NCI-H510A treated with DMSO at 0.1 percent for 48 hours (cell line): ENCODE data around the gene IGF1.
"Not testable (repeated sequence)": the region's sequence is repeated elsewhere in the genome, so short reads cannot be mapped to it uniquely, and the experiment has no call there.

Experiments used
- DNase-seq: peaks from one replicate; lab custom pipeline; 2025; lab: John Stamatoyannopoulos, UW

The IGF1 gene

DNA sequence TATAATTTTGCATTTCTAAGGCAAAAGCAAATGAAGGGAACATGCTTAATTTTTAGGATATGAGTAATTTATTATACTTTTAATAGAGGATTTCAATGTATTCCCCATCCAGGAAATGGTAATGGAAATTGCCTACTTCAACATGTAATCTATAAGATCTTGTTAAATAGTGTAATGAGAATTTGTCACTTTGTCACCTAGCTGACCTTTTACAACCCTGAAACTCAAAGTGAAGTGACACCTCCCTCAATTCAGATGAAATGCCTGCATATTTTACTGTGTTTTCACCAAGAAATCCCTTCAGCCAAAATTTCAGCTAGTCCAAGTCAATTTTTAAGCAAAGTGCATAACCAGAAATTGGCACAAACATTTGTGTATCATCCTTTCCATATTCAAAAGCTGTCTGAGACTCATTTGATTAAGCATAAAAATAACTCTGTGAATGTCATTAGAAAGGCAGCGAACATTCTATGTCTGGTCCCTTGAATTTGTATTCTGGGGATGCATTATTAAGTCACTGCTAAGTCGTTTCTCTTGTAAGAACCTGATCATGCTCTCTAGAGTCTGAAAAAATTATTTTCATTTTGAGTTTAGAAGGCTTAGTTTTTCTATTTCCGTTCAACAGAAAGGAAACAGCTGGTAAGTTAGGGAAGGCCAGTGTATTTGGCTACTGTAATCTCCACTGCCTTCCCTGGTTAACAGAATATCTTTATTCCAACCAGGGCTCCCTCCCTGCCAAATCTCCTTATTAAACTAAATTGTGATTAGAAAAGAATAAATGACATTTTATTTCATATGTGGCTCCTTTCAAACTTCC is 100.8 kb downstream of the IGF1 start:
- no peak for DNase-seq

DNA sequence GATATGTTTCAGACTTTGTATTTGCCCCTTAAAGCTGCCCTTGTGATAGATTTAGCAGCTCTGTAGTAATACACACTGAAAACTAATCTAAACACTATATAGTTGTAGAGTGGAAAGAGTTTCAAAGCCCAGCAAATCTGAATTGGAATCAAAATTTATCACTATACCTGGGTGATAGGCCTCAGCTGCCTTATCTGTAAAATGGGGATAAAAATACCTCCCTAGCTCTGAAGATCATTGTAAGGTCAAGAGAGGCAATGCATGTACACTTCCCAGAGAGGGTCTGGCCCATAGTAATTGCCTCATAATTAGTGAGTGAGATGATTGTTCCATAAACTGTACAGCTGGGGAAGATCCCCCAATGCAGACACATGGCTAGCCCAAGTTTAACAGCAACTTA is 103.6 kb downstream of the IGF1 start:
- DNase-seq, result no peak

GRCh38 chr12:102376181-102376747 is 104.1 kb downstream of the IGF1 start:
- no peak for DNase-seq

GRCh38 chr12:102374190-102374589 is 106.2 kb downstream of the IGF1 start:
- no peak for DNase-seq

DNA sequence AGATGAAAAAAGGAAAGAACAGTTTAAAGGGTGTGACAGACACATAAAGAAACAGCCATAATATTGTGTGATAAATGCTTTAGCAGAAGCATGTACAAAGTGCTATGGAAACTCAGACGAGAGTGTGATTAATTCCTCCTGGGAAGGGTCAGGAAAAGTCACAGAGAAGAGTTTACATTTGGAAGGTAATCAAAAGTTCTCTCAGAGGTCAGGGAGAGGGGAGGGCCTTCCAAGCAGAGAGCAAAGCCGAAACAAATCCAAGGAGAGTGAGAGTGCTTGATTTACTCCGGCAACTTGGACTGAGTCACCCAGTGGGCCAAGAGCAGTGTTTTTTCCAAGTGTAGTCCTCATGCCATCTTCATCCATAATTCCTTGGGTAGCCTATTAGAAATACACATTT is 108.3 kb downstream of the IGF1 start:
- no peak for DNase-seq

DNA sequence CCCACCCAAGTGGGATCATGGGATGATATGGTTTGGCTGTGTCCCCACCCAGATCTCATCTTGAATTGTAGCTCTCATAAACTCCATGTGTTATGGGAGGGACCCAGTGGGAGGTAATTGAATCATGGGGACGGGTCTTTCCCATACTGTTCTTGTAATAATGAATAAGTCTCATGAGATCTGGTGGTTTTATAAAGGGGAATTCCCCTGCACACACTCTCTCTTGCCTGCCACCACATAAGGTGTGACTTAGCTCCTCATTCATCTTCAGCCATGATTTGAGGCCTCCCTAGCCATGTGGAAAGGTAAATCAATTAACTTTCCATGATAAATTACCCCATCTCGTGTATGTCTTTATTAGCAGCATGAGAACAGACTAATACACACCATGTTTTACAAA is 109.2 kb downstream of the IGF1 start:
- DNase-seq, result no peak

DNA sequence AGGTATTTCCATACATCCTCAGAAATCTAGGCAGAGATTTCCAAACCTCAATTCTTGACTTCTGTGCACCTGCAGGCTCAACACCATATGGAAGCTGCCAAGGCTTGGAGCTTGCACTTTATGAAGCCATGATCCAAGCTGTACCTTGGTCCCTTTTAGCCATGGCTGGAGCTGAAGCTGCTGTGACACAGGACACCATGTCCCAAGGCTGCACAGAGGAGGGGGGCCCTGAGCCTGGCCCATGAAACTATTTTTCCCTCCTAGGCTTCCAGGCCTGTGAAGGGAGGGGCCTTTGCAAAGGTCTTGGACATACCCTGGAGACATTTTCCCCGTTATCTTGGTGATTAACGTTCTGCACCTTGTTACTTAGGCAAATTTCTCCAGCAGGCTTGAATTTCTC is 110.5 kb downstream of the IGF1 start:
- no peak for DNase-seq

- no peak for DNase-seq
Observed at GRCh38 chr12:102365365-102365764, 115.0 kb downstream of the IGF1 start.

DNA sequence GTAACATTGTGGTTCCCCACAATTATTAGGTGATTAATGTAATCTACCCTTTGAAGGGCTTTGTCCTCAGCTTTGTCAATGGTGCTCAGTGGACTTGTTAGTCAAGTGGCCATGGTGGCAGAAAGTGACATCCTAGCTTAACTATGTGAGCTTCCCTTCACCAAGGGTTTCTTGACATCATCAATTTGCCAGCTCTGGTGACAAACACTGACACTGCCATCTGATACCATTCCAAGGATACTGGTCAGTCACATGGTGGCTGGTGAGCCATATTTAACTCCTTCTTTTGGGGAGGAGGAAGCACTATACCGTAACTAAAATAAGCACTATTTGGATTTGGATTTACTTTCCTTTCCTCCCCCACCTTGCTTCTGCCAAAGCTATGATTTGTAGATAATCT is 115.7 kb downstream of the IGF1 start:
- no peak for DNase-seq

DNA sequence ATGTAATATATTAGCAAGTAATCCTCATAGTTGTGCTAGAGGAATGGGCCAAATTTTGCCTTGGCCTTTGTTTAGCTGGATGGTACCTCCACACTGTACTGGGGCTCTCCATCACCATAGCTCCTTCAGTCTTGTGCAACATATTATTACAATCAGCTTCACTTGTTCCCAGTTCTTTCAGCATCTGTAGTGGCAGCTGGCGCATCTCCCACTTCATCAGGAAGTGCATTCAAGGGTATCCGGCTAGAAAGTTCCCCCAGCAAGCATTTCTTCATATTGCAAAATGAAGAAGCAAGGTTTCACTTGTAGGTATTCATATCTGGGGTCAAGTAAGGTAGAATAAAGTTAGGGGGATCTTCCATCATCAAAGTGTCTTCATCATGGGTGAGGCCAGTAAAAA is 123.7 kb downstream of the IGF1 start:
- no peak for DNase-seq

GRCh38 chr12:102354281-102354680 is 126.1 kb downstream of the IGF1 start:
- not testable (repeated sequence) for DNase-seq

- no peak for DNase-seq
Observed at GRCh38 chr12:102351322-102351721, 129.0 kb downstream of the IGF1 start.

GRCh38 chr12:102350070-102350469 is 130.3 kb downstream of the IGF1 start:
- no peak for DNase-seq

- no peak for DNase-seq
Observed at GRCh38 chr12:102349079-102349478, 131.3 kb downstream of the IGF1 start.

DNA sequence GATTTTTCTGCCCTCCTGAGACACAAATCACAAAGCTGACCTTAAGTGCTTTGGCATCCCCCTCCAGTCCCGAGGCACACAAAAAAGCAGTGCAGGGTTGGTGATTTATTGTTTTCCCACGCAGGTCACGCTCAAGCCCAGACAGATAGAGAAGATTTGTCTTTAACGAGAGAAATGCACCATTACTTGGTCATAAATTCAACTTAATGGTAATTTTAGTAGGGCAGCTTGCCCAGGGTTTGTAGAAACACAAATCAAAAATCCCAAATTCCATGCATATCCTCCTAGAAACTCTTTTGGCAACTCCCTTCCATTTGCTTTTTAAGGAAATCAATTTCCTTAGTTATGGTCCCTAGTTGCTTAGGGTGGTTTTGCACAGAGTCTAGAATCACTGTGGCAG is 132.6 kb downstream of the IGF1 start:
- no peak for DNase-seq
